WTC11 (cell line): Measurements from ENCODE around the gene ALMS1.
"Not testable (repeated sequence)": the region's sequence is repeated elsewhere in the genome, so short reads cannot be mapped to it uniquely, and the experiment has no call there.

ENCODE experiments used
- CTCF ChIP-seq: fragments of 200-600 bp; IDR thresholded peaks from 2 replicates; pipeline ENCODE4 v1.8.0; 2022; ENCODE audit warnings: antibody characterized with exemption
- MAX ChIP-seq: sonication (generic); formaldehyde crosslinking; IDR thresholded peaks from 2 replicates; pipeline ENCODE4 v1.8.0; 2022; ENCODE audit warnings: mild to moderate bottlenecking, missing genetic modification reagents
- PRDM15 ChIP-seq: sonication (generic); formaldehyde crosslinking; IDR thresholded peaks from 2 replicates; pipeline ENCODE4 v1.8.0; 2022; ENCODE audit warnings: missing genetic modification reagents
- ZNF121 ChIP-seq: sonication (generic); formaldehyde crosslinking; IDR thresholded peaks from 2 replicates; pipeline ENCODE4 v1.8.0; 2023; ENCODE audit warnings: missing genetic modification reagents
- ZNF232 ChIP-seq: sonication (generic); formaldehyde crosslinking; IDR thresholded peaks from 2 replicates; pipeline ENCODE4 v1.8.0; 2022; ENCODE audit warnings: mild to moderate bottlenecking, missing genetic modification reagents

GRCh38 chr2:73630662-73631266, 245.1 kb downstream of the ALMS1 start:
- TF ChIP-seq MAX, PRDM15, ZNF232, ZNF121 (CRISPR knock-in tag): not testable (repeated sequence)
- TF ChIP-seq CTCF = peak; percentile 67
